ENCODE data around the gene C10orf88. TPM values are rescaled to one million over a fixed set of nuclear protein-coding genes. Genes with fewer than 3 reads are reported as not detected.

Gene C10orf88
- total and polyA plus RNA-seq, 2 of the 13 experiments (the other 11 are each of a cell fraction or from before 2014, with no cell fraction given), result 4.6 to 11.8 TPM

DNA sequence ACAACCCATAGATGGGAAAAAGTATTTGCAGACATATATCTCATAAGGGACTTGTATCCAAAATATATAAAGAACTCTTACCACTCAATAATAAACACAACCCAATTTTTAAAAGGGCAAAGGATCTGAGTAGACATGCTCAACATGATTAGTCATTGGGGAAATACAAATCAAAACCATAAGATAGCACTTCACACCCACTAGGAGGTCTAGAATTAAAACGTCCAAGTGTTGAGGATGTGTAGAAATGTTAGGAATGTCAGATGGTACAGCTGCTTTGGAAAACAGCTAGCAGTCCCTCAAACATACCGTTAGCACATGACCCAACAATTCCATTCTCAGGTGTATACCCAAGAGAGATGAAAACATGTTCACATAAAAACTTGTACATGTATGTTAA is 34.5 kb upstream of the C10orf88 start:
- DNase-seq (ENCODE audit: low spot score), result no peak
- Histone ChIP-seq H3K9me3 (ENCODE audit: low read length) (no peaks in the 10 kb centered on the region), H3K4me3 (replicated peaks in 1 of 3; ENCODE audit: insufficient read depth in 1 of 3, low read depth in 2 of 3, low read length in 3 of 3) (no peak overlapping the region), H3K9ac (ENCODE audit: insufficient read depth, low read depth, low read length) (no peak overlapping the region), H4K20me1 (ENCODE audit: insufficient read depth, low read length) (no peaks in the 10 kb centered on the region), H3K4me2 (ENCODE audit: low read depth, low read length) (no peak overlapping the region), H3K4me1 (ENCODE audit: insufficient read depth, low read length) (no peaks in the 10 kb centered on the region), H3K79me2 (ENCODE audit: insufficient read depth, low read length) (no peaks in the 10 kb centered on the region), H3K27me3 (ENCODE audit: control insufficient read depth in 1 of 2, insufficient read depth in 2 of 2, low read length in 2 of 2) (no peaks in the 10 kb centered on the region), H3K27ac (ENCODE audit: extremely low read length, insufficient read depth, low read length) (no peak overlapping the region), H2AFZ (ENCODE audit: low read length) (no peak overlapping the region), H3K36me3 (replicated peaks in 1 of 2; ENCODE audit: control insufficient read depth in 1 of 2, insufficient read depth in 2 of 2, low read length in 2 of 2) (peaks cover 4 to 20% of the 10 kb centered on the region in 2 experiments; a peak in 3 of 5 replicates)
- 91% methylated on average over 2 of the region's 2 CpGs for WGBS (ENCODE audit: low lambda C conversion rate)
- POLR2A ChIA-PET, result interaction anchor here (1.6 kb wide), 1 partner anchor 21 kb away, joined by 3 read pairs; the partner anchor contains the start of gene ACADSB
- CTCF ChIA-PET (ENCODE audit: low intra/inter-chr PET ratio, low total read pairs), result no interaction called here
- BruUV-seq (replicated peaks), result no TSS peak
- ATAC-seq, result no peak
- FAIRE-seq, result no peak
- in situ Hi-C loops (cut with HindIII; ENCODE audit: extremely low pct_ligation_motif_present, low pct_unique_long_range_greater_than_20kb) (no loop called here), intact Hi-C loops (cut with micrococcal nuclease; ENCODE audit: unreplicated experiment) (no loop called here)
- TF ChIP-seq, protein P1, sequence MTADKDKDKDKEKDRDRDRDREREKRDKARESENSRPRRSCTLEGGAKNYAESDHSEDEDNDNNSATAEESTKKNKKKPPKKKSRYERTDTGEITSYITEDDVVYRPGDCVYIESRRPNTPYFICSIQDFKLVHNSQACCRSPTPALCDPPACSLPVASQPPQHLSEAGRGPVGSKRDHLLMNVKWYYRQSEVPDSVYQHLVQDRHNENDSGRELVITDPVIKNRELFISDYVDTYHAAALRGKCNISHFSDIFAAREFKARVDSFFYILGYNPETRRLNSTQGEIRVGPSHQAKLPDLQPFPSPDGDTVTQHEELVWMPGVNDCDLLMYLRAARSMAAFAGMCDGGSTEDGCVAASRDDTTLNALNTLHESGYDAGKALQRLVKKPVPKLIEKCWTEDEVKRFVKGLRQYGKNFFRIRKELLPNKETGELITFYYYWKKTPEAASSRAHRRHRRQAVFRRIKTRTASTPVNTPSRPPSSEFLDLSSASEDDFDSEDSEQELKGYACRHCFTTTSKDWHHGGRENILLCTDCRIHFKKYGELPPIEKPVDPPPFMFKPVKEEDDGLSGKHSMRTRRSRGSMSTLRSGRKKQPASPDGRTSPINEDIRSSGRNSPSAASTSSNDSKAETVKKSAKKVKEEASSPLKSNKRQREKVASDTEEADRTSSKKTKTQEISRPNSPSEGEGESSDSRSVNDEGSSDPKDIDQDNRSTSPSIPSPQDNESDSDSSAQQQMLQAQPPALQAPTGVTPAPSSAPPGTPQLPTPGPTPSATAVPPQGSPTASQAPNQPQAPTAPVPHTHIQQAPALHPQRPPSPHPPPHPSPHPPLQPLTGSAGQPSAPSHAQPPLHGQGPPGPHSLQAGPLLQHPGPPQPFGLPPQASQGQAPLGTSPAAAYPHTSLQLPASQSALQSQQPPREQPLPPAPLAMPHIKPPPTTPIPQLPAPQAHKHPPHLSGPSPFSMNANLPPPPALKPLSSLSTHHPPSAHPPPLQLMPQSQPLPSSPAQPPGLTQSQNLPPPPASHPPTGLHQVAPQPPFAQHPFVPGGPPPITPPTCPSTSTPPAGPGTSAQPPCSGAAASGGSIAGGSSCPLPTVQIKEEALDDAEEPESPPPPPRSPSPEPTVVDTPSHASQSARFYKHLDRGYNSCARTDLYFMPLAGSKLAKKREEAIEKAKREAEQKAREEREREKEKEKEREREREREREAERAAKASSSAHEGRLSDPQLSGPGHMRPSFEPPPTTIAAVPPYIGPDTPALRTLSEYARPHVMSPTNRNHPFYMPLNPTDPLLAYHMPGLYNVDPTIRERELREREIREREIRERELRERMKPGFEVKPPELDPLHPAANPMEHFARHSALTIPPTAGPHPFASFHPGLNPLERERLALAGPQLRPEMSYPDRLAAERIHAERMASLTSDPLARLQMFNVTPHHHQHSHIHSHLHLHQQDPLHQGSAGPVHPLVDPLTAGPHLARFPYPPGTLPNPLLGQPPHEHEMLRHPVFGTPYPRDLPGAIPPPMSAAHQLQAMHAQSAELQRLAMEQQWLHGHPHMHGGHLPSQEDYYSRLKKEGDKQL (CRISPR knock-in tag; IDR thresholded peaks at IDR 0.05; ENCODE audit: low read depth), result no peak
- TF ChIP-seq, protein P2, sequence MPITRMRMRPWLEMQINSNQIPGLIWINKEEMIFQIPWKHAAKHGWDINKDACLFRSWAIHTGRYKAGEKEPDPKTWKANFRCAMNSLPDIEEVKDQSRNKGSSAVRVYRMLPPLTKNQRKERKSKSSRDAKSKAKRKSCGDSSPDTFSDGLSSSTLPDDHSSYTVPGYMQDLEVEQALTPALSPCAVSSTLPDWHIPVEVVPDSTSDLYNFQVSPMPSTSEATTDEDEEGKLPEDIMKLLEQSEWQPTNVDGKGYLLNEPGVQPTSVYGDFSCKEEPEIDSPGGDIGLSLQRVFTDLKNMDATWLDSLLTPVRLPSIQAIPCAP (CRISPR knock-in tag; IDR thresholded peaks at IDR 0.05; ENCODE audit: low read depth), result no peak
- TF ChIP-seq, protein P3, sequence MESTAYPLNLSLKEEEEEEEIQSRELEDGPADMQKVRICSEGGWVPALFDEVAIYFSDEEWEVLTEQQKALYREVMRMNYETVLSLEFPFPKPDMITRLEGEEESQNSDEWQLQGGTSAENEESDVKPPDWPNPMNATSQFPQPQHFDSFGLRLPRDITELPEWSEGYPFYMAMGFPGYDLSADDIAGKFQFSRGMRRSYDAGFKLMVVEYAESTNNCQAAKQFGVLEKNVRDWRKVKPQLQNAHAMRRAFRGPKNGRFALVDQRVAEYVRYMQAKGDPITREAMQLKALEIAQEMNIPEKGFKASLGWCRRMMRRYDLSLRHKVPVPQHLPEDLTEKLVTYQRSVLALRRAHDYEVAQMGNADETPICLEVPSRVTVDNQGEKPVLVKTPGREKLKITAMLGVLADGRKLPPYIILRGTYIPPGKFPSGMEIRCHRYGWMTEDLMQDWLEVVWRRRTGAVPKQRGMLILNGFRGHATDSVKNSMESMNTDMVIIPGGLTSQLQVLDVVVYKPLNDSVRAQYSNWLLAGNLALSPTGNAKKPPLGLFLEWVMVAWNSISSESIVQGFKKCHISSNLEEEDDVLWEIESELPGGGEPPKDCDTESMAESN (CRISPR knock-in tag; conservative IDR thresholded peaks at IDR 0.05), result no peak
- TF ChIP-seq SOX13 (IDR thresholded peaks at IDR 0.05) (no peak), SOX13 (CRISPR knock-in tag; conservative IDR thresholded peaks at IDR 0.05 in 1 of 2, IDR thresholded peaks at IDR 0.05 in 1 of 2) (no peak), ZNF605 (CRISPR knock-in tag; IDR thresholded peaks at IDR 0.05) (no peak), PLRG1 (conservative IDR thresholded peaks at IDR 0.05) (no peak), SAP130 (CRISPR knock-in tag; IDR thresholded peaks at IDR 0.05; ENCODE audit: low read depth) (no peak)
- TF ChIP-seq, protein P4, sequence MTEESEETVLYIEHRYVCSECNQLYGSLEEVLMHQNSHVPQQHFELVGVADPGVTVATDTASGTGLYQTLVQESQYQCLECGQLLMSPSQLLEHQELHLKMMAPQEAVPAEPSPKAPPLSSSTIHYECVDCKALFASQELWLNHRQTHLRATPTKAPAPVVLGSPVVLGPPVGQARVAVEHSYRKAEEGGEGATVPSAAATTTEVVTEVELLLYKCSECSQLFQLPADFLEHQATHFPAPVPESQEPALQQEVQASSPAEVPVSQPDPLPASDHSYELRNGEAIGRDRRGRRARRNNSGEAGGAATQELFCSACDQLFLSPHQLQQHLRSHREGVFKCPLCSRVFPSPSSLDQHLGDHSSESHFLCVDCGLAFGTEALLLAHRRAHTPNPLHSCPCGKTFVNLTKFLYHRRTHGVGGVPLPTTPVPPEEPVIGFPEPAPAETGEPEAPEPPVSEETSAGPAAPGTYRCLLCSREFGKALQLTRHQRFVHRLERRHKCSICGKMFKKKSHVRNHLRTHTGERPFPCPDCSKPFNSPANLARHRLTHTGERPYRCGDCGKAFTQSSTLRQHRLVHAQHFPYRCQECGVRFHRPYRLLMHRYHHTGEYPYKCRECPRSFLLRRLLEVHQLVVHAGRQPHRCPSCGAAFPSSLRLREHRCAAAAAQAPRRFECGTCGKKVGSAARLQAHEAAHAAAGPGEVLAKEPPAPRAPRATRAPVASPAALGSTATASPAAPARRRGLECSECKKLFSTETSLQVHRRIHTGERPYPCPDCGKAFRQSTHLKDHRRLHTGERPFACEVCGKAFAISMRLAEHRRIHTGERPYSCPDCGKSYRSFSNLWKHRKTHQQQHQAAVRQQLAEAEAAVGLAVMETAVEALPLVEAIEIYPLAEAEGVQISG (CRISPR knock-in tag; IDR thresholded peaks at IDR 0.05), result no peak
- TF ChIP-seq, protein P5, sequence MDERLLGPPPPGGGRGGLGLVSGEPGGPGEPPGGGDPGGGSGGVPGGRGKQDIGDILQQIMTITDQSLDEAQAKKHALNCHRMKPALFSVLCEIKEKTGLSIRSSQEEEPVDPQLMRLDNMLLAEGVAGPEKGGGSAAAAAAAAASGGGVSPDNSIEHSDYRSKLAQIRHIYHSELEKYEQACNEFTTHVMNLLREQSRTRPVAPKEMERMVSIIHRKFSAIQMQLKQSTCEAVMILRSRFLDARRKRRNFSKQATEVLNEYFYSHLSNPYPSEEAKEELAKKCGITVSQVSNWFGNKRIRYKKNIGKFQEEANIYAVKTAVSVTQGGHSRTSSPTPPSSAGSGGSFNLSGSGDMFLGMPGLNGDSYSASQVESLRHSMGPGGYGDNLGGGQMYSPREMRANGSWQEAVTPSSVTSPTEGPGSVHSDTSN (CRISPR knock-in tag; IDR thresholded peaks at IDR 0.05), result no peak

Data from HepG2 (cell line).